Testis (tissue), 3 donors: ENCODE results near the gene GALNT14. TPM values are rescaled to one million over a fixed set of nuclear protein-coding genes. Genes with fewer than 3 reads are reported as not detected.

Experiments
- DNase-seq: peaks from one replicate; pipeline ENCODE4 v3.0.0-alpha.2; 2019
- H3K27ac ChIP-seq, 2 donors: fragments of 200-600 bp; sonication (generic); one replicate each; pipeline ENCODE4 v1.5.1; 2019
- H3K27me3 ChIP-seq: fragments of 200-600 bp; sonication (generic); one replicate; pipeline ENCODE4 v1.5.1; 2019
- H3K36me3 ChIP-seq: fragments of 200-600 bp; sonication (generic); one replicate; pipeline ENCODE4 v1.5.1; 2017; ENCODE audit warnings: low read depth; ENCODE audit errors: missing control alignments
- H3K4me1 ChIP-seq: fragments of 200-600 bp; sonication (generic); one replicate; pipeline ENCODE4 v1.5.1; 2019
- H3K4me3 ChIP-seq, 2 donors: fragments of 200-600 bp; sonication (generic); one replicate each; pipeline ENCODE4 v1.5.1; 2017 to 2019
- H3K9me3 ChIP-seq: fragments of 200-600 bp; sonication (generic); one replicate; pipeline ENCODE4 v1.5.1; 2017
- POLR2A ChIP-seq: fragments of 450-650 bp; IDR thresholded peaks from one replicate; pipeline ENCODE4 v1.6.1; 2017; ENCODE audit warnings: antibody characterized with exemption, mild to moderate bottlenecking, moderate library complexity
- WGBS, 2 donors: methylation state at CpG; one replicate each; pipeline ENCODE4 v1.1.5; 2018; 5-methylcytosine and 5-hydroxymethylcytosine counted together
- intact Hi-C: fragments of 100-400 bp; cut with DNase I; formaldehyde crosslinking; loops from one replicate; pipeline ENCODE4 v1.15.1; 2023; ENCODE audit warnings: low total_unique reads
- polyA plus RNA-seq: library from polyadenylated mRNA; stranded (reverse); fragments of 350-450 nt; fragmentation: Illumina TruSeq; extraction: RNeasy Lipid Tissue Mini Kit (QIAGEN cat#74804); gene quantifications from one replicate; pipeline ENCODE4 v1.2.3, GENCODE V29; 2014; ENCODE audit warnings: low read depth, low replicate concordance; ENCODE audit not compliant: insufficient read depth
- total RNA-seq, 2 donors: library from RNA; depleted of rRNA; stranded (reverse); fragments of >200 nt; gene quantifications; one replicate each; pipeline ENCODE4 v1.2.3, GENCODE V29; 2016
- TF ChIP-seq, protein P1 (sequence below), 3 experiments: fragments of 450-650 bp in 2 of 3; fragments of 200-600 bp in 1 of 3; sonication (generic) in 1 of 3; IDR thresholded peaks; one replicate each; pipeline ENCODE4 v1.5.1; 2016 to 2019; ENCODE audit warnings: antibody characterized with exemption in 3 of 3, mild to moderate bottlenecking in 2 of 3, moderate library complexity in 1 of 3

GALNT14 gene
- total and polyA plus RNA-seq, 3 donors from 2014 or later, result 6.9 to 31.5 (median 11.6) TPM

GRCh38 chr2:31142110-31142509, 3.9 kb upstream of the GALNT14 start:
- intact Hi-C loops, result no loop called here
- H3K36me3 ChIP-seq, result no peaks in the 10 kb centered on the region
- TF ChIP-seq, protein P1, sequence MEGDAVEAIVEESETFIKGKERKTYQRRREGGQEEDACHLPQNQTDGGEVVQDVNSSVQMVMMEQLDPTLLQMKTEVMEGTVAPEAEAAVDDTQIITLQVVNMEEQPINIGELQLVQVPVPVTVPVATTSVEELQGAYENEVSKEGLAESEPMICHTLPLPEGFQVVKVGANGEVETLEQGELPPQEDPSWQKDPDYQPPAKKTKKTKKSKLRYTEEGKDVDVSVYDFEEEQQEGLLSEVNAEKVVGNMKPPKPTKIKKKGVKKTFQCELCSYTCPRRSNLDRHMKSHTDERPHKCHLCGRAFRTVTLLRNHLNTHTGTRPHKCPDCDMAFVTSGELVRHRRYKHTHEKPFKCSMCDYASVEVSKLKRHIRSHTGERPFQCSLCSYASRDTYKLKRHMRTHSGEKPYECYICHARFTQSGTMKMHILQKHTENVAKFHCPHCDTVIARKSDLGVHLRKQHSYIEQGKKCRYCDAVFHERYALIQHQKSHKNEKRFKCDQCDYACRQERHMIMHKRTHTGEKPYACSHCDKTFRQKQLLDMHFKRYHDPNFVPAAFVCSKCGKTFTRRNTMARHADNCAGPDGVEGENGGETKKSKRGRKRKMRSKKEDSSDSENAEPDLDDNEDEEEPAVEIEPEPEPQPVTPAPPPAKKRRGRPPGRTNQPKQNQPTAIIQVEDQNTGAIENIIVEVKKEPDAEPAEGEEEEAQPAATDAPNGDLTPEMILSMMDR (IDR thresholded peaks at IDR 0.05), result no peak
- TF ChIP-seq POLR2A, result no peak
- no peaks in the 10 kb centered on the region for H3K9me3 ChIP-seq
- H3K4me3 ChIP-seq, result no peak overlapping the region
- WGBS, 2 donors, result 65 to 75% methylated on average over 3 of the region's 3 CpGs
- no peak for DNase-seq
- no peaks in the 10 kb centered on the region for H3K27me3 ChIP-seq
- no peak overlapping the region for H3K27ac ChIP-seq
- H3K4me1 ChIP-seq, result no peaks in the 10 kb centered on the region

DNA sequence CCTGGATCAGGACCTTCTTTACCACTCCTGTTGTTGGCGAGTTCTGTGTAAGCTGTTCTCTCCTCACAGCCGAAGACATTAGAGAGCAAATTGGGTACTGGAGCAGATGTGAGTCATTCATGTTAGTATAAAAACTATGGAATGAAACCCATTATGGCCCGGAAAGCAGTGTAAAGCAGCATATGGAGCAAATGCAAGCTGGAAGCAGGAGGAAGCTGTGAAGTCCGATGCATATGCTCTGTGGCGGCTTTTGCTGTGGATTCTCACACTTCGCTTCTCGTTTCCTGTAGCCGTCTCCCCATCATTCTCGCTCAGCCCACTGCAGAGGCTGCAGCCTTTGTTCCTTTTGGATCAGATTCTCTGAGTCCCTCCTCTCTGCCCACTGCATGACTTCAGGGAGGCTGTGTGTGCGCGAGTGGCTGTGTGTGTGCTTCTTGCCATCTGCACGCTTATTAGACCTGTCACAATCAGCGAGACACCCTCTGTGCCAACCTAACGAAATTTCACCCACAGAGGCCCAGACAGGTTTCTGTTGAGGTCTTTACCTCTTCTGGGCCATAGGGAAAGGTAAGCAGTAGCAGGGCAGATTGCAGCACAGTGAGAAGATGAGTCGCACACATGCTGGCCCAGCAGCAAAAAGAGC, 3.3 kb upstream of the GALNT14 start:
- H3K27me3 ChIP-seq, result no peaks in the 10 kb centered on the region
- 84 to 88% methylated on average over 15 of the region's 15 CpGs for WGBS, 2 donors
- no peak for DNase-seq
- intact Hi-C loops, result no loop called here
- no peaks in the 10 kb centered on the region for H3K9me3 ChIP-seq
- no peaks in the 10 kb centered on the region for H3K36me3 ChIP-seq
- no peak overlapping the region for H3K27ac ChIP-seq
- no peak overlapping the region for H3K4me3 ChIP-seq
- TF ChIP-seq, protein P1 (IDR thresholded peaks at IDR 0.05), result no peak
- TF ChIP-seq POLR2A, result no peak
- H3K4me1 ChIP-seq, result no peaks in the 10 kb centered on the region

- intact Hi-C loops, result no loop called here
- Histone ChIP-seq H3K36me3 (no peaks in the 10 kb centered on the region), H3K9me3 (no peaks in the 10 kb centered on the region), H3K27ac (no peak overlapping the region), H3K4me3 (no peak overlapping the region), H3K4me1 (no peaks in the 10 kb centered on the region), H3K27me3 (no peaks in the 10 kb centered on the region)
- TF ChIP-seq, protein P1 (IDR thresholded peaks at IDR 0.05), result no peak
- no peak for TF ChIP-seq POLR2A
- no peak for DNase-seq
- 89 to 96% methylated on average over 3 to 8 of the region's 8 CpGs for WGBS, 2 donors
These were observed 1.9 kb upstream of the GALNT14 start for GRCh38 chr2:31140151-31140550.

DNA sequence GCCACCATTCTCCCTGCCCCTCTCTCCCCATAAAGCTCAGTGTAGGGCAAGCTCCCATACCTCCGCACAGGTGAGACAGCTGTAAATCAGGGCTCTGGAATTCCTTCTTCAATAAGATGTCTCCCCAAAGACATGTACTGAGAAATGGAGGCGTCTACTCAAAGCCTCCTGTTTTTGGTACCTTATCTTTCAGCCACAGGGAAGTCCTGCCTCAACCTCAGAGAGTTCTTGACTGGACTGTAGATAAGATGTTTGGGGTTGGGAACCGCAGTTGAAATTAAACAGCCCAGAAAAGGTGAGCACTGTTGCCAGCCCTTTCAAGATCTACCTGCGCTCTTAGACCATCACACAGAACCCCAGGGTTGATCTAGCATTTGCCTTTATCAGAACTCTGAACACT, 1.4 kb upstream of the GALNT14 start:
- no peaks in the 10 kb centered on the region for H3K27me3 ChIP-seq
- intact Hi-C loops, result no loop called here
- H3K4me1 ChIP-seq, result no peaks in the 10 kb centered on the region
- no peak overlapping the region for H3K27ac ChIP-seq
- TF ChIP-seq POLR2A, result no peak
- TF ChIP-seq, protein P1 (IDR thresholded peaks at IDR 0.05), result no peak
- WGBS, 2 donors, result 78 to 92% methylated on average over 4 of the region's 4 CpGs
- DNase-seq, result no peak
- H3K4me3 ChIP-seq, result no peak overlapping the region
- no peaks in the 10 kb centered on the region for H3K36me3 ChIP-seq
- H3K9me3 ChIP-seq, result no peaks in the 10 kb centered on the region
